Upper lobe of right lung (tissue), 1 donor: Measurements from ENCODE around the gene ICAM5. TPM values are rescaled to one million over a fixed set of nuclear protein-coding genes. Genes with fewer than 3 reads are reported as not detected.
A peak's percentile ranks its signal among the peaks of the same experiment; 100 is the strongest.

Experiments used
- ATAC-seq: fragments of 200-7000 bp; cut with Tn5 transposase; one replicate; pipeline ENCODE4 v1.9.1; 2020; ENCODE audit warnings: mild to moderate bottlenecking, moderate library complexity
- DNase-seq: peaks from one replicate; pipeline ENCODE4 v3.0.0-alpha.2; 2020
- H3K27ac ChIP-seq: fragments of 200-600 bp; one replicate; pipeline ENCODE4 v1.8.0; 2022
- H3K27me3 ChIP-seq: fragments of 200-600 bp; one replicate; pipeline ENCODE4 v1.8.0; 2022; ENCODE audit warnings: mild to moderate bottlenecking
- H3K36me3 ChIP-seq: fragments of 200-600 bp; one replicate; pipeline ENCODE4 v1.8.0; 2022
- H3K4me1 ChIP-seq: fragments of 200-600 bp; one replicate; pipeline ENCODE4 v1.8.0; 2022
- H3K4me3 ChIP-seq: fragments of 200-600 bp; one replicate; pipeline ENCODE4 v1.8.0; 2022; ENCODE audit warnings: mild to moderate bottlenecking
- H3K9me3 ChIP-seq: fragments of 200-600 bp; one replicate; pipeline ENCODE4 v1.8.0; 2022
- CTCF ChIP-seq: fragments of 200-600 bp; IDR thresholded peaks from one replicate; pipeline ENCODE4 v1.8.0; 2022; ENCODE audit warnings: antibody characterized with exemption
- intact Hi-C: fragments of 100-400 bp; cut with DNase I; formaldehyde crosslinking; loops from one replicate; pipeline ENCODE4 v1.11.0; 2022
- total RNA-seq: library from RNA; stranded (reverse); fragmentation: NEBNext Ultra II Directional; extraction: Animal tissue kit (Norgen Biotek cat#: 25700); gene quantifications from one replicate; pipeline ENCODE4 v1.2.1, GENCODE V29; 2021
- donor health status: DM: no; HTN: yes; CAD: no; lungs with severe emphysema.

ICAM5 gene
- total RNA-seq, 1 donor from 2014 or later = 18.3 TPM

GRCh38 chr19:10295847-10296591, 6.3 kb downstream of the ICAM5 start:
- Histone ChIP-seq H3K36me3 (no peaks in the 10 kb centered on the region), H3K27ac (no peak overlapping the region), H3K9me3 (no peaks in the 10 kb centered on the region), H3K4me1 (peaks cover 28% of the 10 kb centered on the region), H3K4me3 (peak overlapping the region; percentile 37), H3K27me3 (peaks cover 29% of the 10 kb centered on the region)
- ATAC-seq = no peak
- intact Hi-C loops = no loop called here
- TF ChIP-seq CTCF = no peak
- DNase-seq = no peak

DNA sequence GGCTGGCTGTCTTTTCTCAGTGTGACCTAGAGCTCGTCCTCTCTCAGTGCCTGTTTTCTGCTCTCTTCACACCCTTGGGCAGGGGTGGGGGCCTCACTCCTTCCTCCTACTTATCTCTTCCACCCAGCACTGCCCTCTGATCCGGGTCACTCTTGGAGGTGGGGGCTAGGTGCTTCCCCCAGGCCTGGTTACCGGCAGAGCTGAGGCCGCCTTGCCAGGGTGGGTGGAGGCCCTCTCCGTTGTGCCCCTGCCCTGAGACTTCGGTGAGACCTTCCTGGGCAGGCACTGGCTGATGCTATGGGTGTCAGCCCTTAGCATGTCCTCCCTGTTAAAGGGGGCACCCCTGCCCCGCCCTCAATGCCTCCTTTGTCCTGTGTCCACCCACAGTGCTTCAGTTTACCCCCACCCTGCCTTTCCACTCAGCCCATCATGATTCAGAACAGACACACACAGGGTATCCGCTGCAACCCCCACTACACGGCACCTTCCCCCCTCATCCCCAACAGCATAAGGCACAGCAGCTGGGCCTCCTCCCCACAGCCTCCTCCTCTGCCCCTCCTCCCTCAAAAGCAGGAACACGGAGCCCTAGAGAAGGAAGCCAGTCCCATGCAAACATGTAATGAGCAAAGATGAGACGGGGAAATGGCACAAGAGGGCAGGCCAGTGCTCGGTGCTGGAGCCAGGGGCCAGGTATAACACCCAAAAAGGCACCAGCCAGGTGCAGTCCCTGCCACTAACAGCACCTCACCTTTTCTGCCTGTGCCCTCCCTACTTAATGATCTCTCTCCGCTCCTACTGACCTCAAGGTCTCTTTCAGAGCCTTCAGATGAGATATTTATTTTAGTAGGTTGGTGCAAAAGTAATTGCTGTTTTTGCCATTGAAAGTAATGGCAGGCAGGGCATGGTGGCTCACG, 10.1 kb downstream of the ICAM5 start:
- ATAC-seq (peak; percentile 51), DNase-seq (no peak)
- no peak overlapping the region for H3K27ac ChIP-seq
- intact Hi-C loops = no loop called here
- no peak overlapping the region for H3K4me3 ChIP-seq
- peaks cover 5% of the 10 kb centered on the region for H3K27me3 ChIP-seq
- no peaks in the 10 kb centered on the region for H3K36me3 ChIP-seq
- no peak for TF ChIP-seq CTCF
- peaks cover 11% of the 10 kb centered on the region for H3K4me1 ChIP-seq
- no peaks in the 10 kb centered on the region for H3K9me3 ChIP-seq

GRCh38 chr19:10305139-10305806, 15.5 kb downstream of the ICAM5 start:
- ATAC-seq (peak; percentile 90), DNase-seq (peak; percentile 82)
- H3K27ac ChIP-seq = no peak overlapping the region
- H3K9me3 ChIP-seq = no peaks in the 10 kb centered on the region
- intact Hi-C loops = no loop called here
- no peak for TF ChIP-seq CTCF
- H3K4me1 ChIP-seq = no peaks in the 10 kb centered on the region
- H3K27me3 ChIP-seq = no peaks in the 10 kb centered on the region
- no peak overlapping the region for H3K4me3 ChIP-seq
- H3K36me3 ChIP-seq = no peaks in the 10 kb centered on the region

DNA sequence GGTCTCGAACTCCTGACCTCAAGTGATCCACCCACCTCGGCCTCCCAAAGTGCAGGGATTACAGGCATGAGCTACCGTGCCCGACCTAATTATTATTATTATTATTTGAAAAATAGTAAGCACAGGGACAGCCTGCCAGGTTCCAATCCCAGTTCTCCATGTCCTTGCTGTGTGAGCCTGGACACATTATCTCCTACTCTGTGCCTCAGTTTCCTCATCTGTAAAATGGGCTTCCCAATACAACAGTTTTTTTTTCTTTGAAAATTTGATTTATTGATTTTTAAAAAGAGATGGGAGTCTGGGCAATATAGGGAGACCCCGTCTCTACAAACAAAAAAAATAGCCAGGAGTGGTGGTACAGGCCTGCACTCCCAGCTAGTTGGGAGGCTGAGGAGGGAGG, 16.6 kb downstream of the ICAM5 start:
- ATAC-seq (no peak), DNase-seq (no peak)
- Histone ChIP-seq H3K9me3 (no peaks in the 10 kb centered on the region), H3K4me3 (no peak overlapping the region), H3K4me1 (no peaks in the 10 kb centered on the region), H3K27me3 (no peaks in the 10 kb centered on the region), H3K36me3 (no peaks in the 10 kb centered on the region), H3K27ac (no peak overlapping the region)
- intact Hi-C loops = no loop called here
- no peak for TF ChIP-seq CTCF

GRCh38 chr19:10309423-10309822, 19.7 kb downstream of the ICAM5 start, which contains the start of gene ZGLP1:
Gene ZGLP1, minus strand, starts transcription at chr19:10309815.
- ATAC-seq = no peak
- TF ChIP-seq CTCF = no peak
- Histone ChIP-seq H3K9me3 (no peaks in the 10 kb centered on the region), H3K36me3 (no peaks in the 10 kb centered on the region), H3K4me3 (no peak within 1 kb of the TSS), H3K27ac (no peak within 1 kb of the TSS), H3K27me3 (no peaks in the 10 kb centered on the region), H3K4me1 (no peaks in the 10 kb centered on the region)
- DNase-seq = no peak
- intact Hi-C loops = no loop called here
